Aorta (tissue), 5 donors: ENCODE results near the gene PCNX1. TPM values are rescaled to one million over a fixed set of nuclear protein-coding genes. Genes with fewer than 3 reads are reported as not detected.

Experiments used
- ATAC-seq: fragments of 200-7000 bp; cut with Tn5 transposase; one replicate; pipeline ENCODE4 v1.9.1; 2022; ENCODE audit warnings: moderate library complexity; ENCODE audit not compliant: low FRiP score
- DNase-seq, 2 donors: peaks; one replicate each; pipeline ENCODE4 v3.0.0-alpha.2; 2020
- H3K27ac ChIP-seq, 2 donors: one replicate each; pipeline ENCODE4 v1.5.1; 2013; ENCODE audit warnings: low read length in 2 of 2, mild to moderate bottlenecking in 2 of 2, moderate library complexity in 2 of 2, control low read depth in 1 of 2, inconsistent platforms in 1 of 2, low read depth in 1 of 2
- H3K27me3 ChIP-seq, 2 donors: one replicate each; pipeline ENCODE4 v1.6.1; 2013; ENCODE audit warnings: control low read depth in 1 of 2, low read length in 1 of 2, mild to moderate bottlenecking in 1 of 2, moderate library complexity in 1 of 2; ENCODE audit not compliant: insufficient read depth in 2 of 2, control insufficient read depth in 1 of 2
- H3K36me3 ChIP-seq, 2 donors: one replicate each; pipeline ENCODE4 v1.6.1; 2013; ENCODE audit warnings: control low read depth in 1 of 2, low read length in 1 of 2, mild to moderate bottlenecking in 1 of 2; ENCODE audit not compliant: insufficient read depth in 2 of 2, control insufficient read depth in 1 of 2
- H3K4me1 ChIP-seq, 2 donors: one replicate each; pipeline ENCODE4 v1.6.1; 2013; ENCODE audit warnings: low read length in 2 of 2, control low read depth in 1 of 2, mild to moderate bottlenecking in 1 of 2, moderate library complexity in 1 of 2; ENCODE audit not compliant: insufficient read depth in 2 of 2, control insufficient read depth in 1 of 2
- H3K4me3 ChIP-seq, 2 donors: one replicate each; pipeline ENCODE4 v1.5.1; 2013; ENCODE audit warnings: low read length in 2 of 2, control low read depth in 1 of 2, mild to moderate bottlenecking in 1 of 2
- H3K9me3 ChIP-seq: one replicate; pipeline ENCODE4 v1.6.1; 2013; ENCODE audit warnings: mild to moderate bottlenecking, low read length; ENCODE audit not compliant: control insufficient read depth
- WGBS, 2 donors: extraction: QIAGEN DNeasy Blood & Tissue Kit; methylation state at CpG; one replicate each; pipeline ENCODE4 v1.1.7; 2013; 5-methylcytosine and 5-hydroxymethylcytosine counted together
- intact Hi-C, 2 donors: fragments of 100-400 bp; cut with DNase I; formaldehyde crosslinking; loops; one replicate each; pipeline versions ENCODE4 v1.14.2 to v1.15.0; 2022
- polyA plus RNA-seq, 2 donors: library from polyadenylated mRNA; stranded (reverse); fragments of 200-250 nt; gene quantifications; one replicate each; pipeline ENCODE4 v1.2.3, GENCODE V29; 2013
- total RNA-seq, 2 donors: library from RNA; stranded (reverse); fragmentation: NEBNext Ultra II Directional; extraction: Animal tissue kit (Norgen Biotek cat#: 25700); gene quantifications; one replicate each; pipeline ENCODE4 v1.2.1, GENCODE V29; 2021
- donor health status: healthy with polysubstance abuse.
- donor health status: Bipolar disorder and iron deficiency.
- donor health status: DM: no; HTN: no; CAD: no.
- donor health status: DM: no; HTN: no; CAD: no.
- donor health status: DM: yes; HTN: yes; CAD: no.

The PCNX1 gene
- total and polyA plus RNA-seq, 4 donors = 3.4 to 96.4 (median 40.4) TPM

- Histone ChIP-seq H3K4me3 (peak overlapping the region; percentile 36 to 72), H3K4me1 (peaks cover 9 to 10% of the 10 kb centered on the region in 2 donors), H3K36me3 (no peaks in the 10 kb centered on the region), H3K27ac (peak overlapping the region; percentile 97 to 98), H3K9me3 (no peaks in the 10 kb centered on the region), H3K27me3 (no peaks in the 10 kb centered on the region)
- intact Hi-C loops = loop anchor here (5.0 to 10.0 kb wide), 3 partner anchors 66 to 82 kb away; no protein-coding TSS in a partner anchor
- 2 to 3% methylated on average over 9 of the region's 9 CpGs for WGBS, 2 donors
- no peak for DNase-seq
- peak; percentile 31 for ATAC-seq
Observed at GRCh38 chr14:70906793-70907175, 475 bp upstream of the PCNX1 start.

- Histone ChIP-seq H3K27ac (peak overlapping the region; percentile 56 to 98), H3K4me3 (peak overlapping the region; percentile 36 to 72), H3K9me3 (no peaks in the 10 kb centered on the region), H3K27me3 (no peaks in the 10 kb centered on the region), H3K4me1 (peaks cover 9 to 10% of the 10 kb centered on the region in 2 donors), H3K36me3 (no peaks in the 10 kb centered on the region)
- DNase-seq = peak; percentile 73 to 85
- intact Hi-C loops = loop anchor here (5.0 to 10.0 kb wide), 3 partner anchors 64 to 83 kb away; no protein-coding TSS in a partner anchor
- ATAC-seq = peak; percentile 64
- 0 to 1% methylated on average over 86 to 87 of the region's 87 CpGs for WGBS, 2 donors
Observed at GRCh38 chr14:70907996-70908934, 1.0 kb downstream of the PCNX1 start.

- WGBS, 2 donors = 28 to 30% methylated on average over 4 of the region's 4 CpGs
- ATAC-seq (no peak), DNase-seq (no peak)
- no peaks in the 10 kb centered on the region for H3K9me3 ChIP-seq
- H3K27ac ChIP-seq = peak overlapping the region in 1 of 2 donors; percentile 33
- peak overlapping the region; percentile 36 to 72 for H3K4me3 ChIP-seq
- no peaks in the 10 kb centered on the region for H3K27me3 ChIP-seq
- no peaks in the 10 kb centered on the region for H3K36me3 ChIP-seq
- peaks cover 9 to 10% of the 10 kb centered on the region in 2 donors for H3K4me1 ChIP-seq
- intact Hi-C loops = loop anchor here (5.0 to 10.0 kb wide), 3 partner anchors 63 to 84 kb away; no protein-coding TSS in a partner anchor
Observed at GRCh38 chr14:70908935-70909641, 1.8 kb downstream of the PCNX1 start.

GRCh38 chr14:70909733-70910614, 2.7 kb downstream of the PCNX1 start:
- Histone ChIP-seq H3K36me3 (no peaks in the 10 kb centered on the region), H3K9me3 (no peaks in the 10 kb centered on the region), H3K4me1 (peaks cover 9% of the 10 kb centered on the region in 2 donors), H3K4me3 (peak overlapping the region in 1 of 2 donors; percentile 72), H3K27ac (no peak overlapping the region), H3K27me3 (no peaks in the 10 kb centered on the region)
- ATAC-seq (no peak), DNase-seq (no peak)
- intact Hi-C loops = loop anchor here (5.0 to 10.0 kb wide), 3 partner anchors 62 to 85 kb away; no protein-coding TSS in a partner anchor
- 68 to 81% methylated on average over 7 to 9 of the region's 10 CpGs for WGBS, 2 donors

GRCh38 chr14:70915415-70915814, 8.2 kb downstream of the PCNX1 start:
- no peak overlapping the region for H3K27ac ChIP-seq
- peaks cover 0 to 2% of the 10 kb centered on the region in 2 donors for H3K36me3 ChIP-seq
- H3K27me3 ChIP-seq = no peaks in the 10 kb centered on the region
- no peak for ATAC-seq
- no peak for DNase-seq
- peaks cover under 1 to 6% of the 10 kb centered on the region in 2 donors for H3K4me1 ChIP-seq
- H3K4me3 ChIP-seq = no peak overlapping the region
- no peaks in the 10 kb centered on the region for H3K9me3 ChIP-seq
- intact Hi-C loops = no loop called here

- DNase-seq = no peak
- no peaks in the 10 kb centered on the region for H3K9me3 ChIP-seq
- no peak overlapping the region for H3K27ac ChIP-seq
- H3K4me3 ChIP-seq = no peak overlapping the region
- 95% methylated on average over 7 of the region's 7 CpGs for WGBS, 2 donors
- H3K27me3 ChIP-seq = no peaks in the 10 kb centered on the region
- peaks cover 0 to 8% of the 10 kb centered on the region in 2 donors for H3K4me1 ChIP-seq
- H3K36me3 ChIP-seq = peaks cover 0 to 2% of the 10 kb centered on the region in 2 donors
- intact Hi-C loops = no loop called here
- ATAC-seq = no peak
Observed at GRCh38 chr14:70916300-70916699, 9.0 kb downstream of the PCNX1 start.

- ATAC-seq (no peak), DNase-seq (no peak)
- Histone ChIP-seq H3K36me3 (peaks cover 0 to 2% of the 10 kb centered on the region in 2 donors), H3K4me3 (no peak overlapping the region), H3K4me1 (peaks cover 0 to 8% of the 10 kb centered on the region in 2 donors), H3K9me3 (no peaks in the 10 kb centered on the region), H3K27me3 (no peaks in the 10 kb centered on the region), H3K27ac (no peak overlapping the region)
- 83 to 84% methylated on average over 4 of the region's 4 CpGs for WGBS, 2 donors
- intact Hi-C loops = no loop called here
Observed at GRCh38 chr14:70916799-70917198, 9.5 kb downstream of the PCNX1 start.

GRCh38 chr14:70917633-70918032, 10.4 kb downstream of the PCNX1 start:
- H3K4me1 ChIP-seq = peaks cover 0 to 8% of the 10 kb centered on the region in 2 donors
- DNase-seq (no peak), ATAC-seq (no peak)
- no peak overlapping the region for H3K27ac ChIP-seq
- H3K27me3 ChIP-seq = no peaks in the 10 kb centered on the region
- peaks cover 0 to 2% of the 10 kb centered on the region in 2 donors for H3K36me3 ChIP-seq
- no peaks in the 10 kb centered on the region for H3K9me3 ChIP-seq
- intact Hi-C loops = no loop called here
- 90 to 96% methylated on average over 1 of the region's 1 CpG for WGBS, 2 donors
- no peak overlapping the region for H3K4me3 ChIP-seq
